GM18520 (cell line): Measurements from ENCODE around the gene TMEM138.
"Not testable (repeated sequence)": the region's sequence is repeated elsewhere in the genome, so short reads cannot be mapped to it uniquely, and the experiment has no call there.

Source experiments
- ATAC-seq: cut with Tn5 transposase; IDR thresholded peaks from one replicate; pipeline ENCODE4 v1.9.1; 2021; ENCODE audit not compliant: unreplicated experiment

The TMEM138 gene

GRCh38 chr11:61362542-61362875, 335 bp downstream of the TMEM138 start:
- ATAC-seq, result no peak

GRCh38 chr11:61364012-61364675, 2.0 kb downstream of the TMEM138 start:
- ATAC-seq, result no peak

- no peak for ATAC-seq
Measured at GRCh38 chr11:61367406-61367805, 5.2 kb downstream of the TMEM138 start.

GRCh38 chr11:61368646-61369045, 6.5 kb downstream of the TMEM138 start:
- ATAC-seq, result no peak

GRCh38 chr11:61369372-61370348, 7.5 kb downstream of the TMEM138 start:
- no peak for ATAC-seq

- no peak for ATAC-seq
Measured at GRCh38 chr11:61370349-61371005, 8.3 kb downstream of the TMEM138 start.

- ATAC-seq, result no peak
Measured at GRCh38 chr11:61372659-61373420, 10.7 kb downstream of the TMEM138 start.

- ATAC-seq, result no peak
Measured at GRCh38 chr11:61375761-61376108, 13.6 kb downstream of the TMEM138 start.

GRCh38 chr11:61377461-61378160, 15.4 kb downstream of the TMEM138 start:
- no peak for ATAC-seq

- ATAC-seq, result no peak
Measured at GRCh38 chr11:61378713-61379313, 16.6 kb downstream of the TMEM138 start.

GRCh38 chr11:61380884-61381283, 18.7 kb downstream of the TMEM138 start:
- no peak for ATAC-seq

GRCh38 chr11:61383859-61384258, 21.7 kb downstream of the TMEM138 start:
- ATAC-seq, result not testable (repeated sequence)

GRCh38 chr11:61384271-61385242, 22.4 kb downstream of the TMEM138 start:
- ATAC-seq, result no peak

GRCh38 chr11:61390161-61390560, 28.0 kb downstream of the TMEM138 start:
- no peak for ATAC-seq

- ATAC-seq, result no peak
Measured at GRCh38 chr11:61392981-61393595, 30.9 kb downstream of the TMEM138 start.

- no peak for ATAC-seq
Measured at GRCh38 chr11:61401173-61401572, 39.0 kb downstream of the TMEM138 start.

GRCh38 chr11:61401573-61401972, 39.4 kb downstream of the TMEM138 start:
- ATAC-seq, result no peak

GRCh38 chr11:61403658-61404057, 41.5 kb downstream of the TMEM138 start:
- ATAC-seq, result no peak
